IgD-negative memory B cell (primary cell): ENCODE measurements around the gene NLGN1. TPM values are rescaled to one million over a fixed set of nuclear protein-coding genes. Genes with fewer than 3 reads are reported as not detected.
"Not testable (repeated sequence)": the region's sequence is repeated elsewhere in the genome, so short reads cannot be mapped to it uniquely, and the experiment has no call there.

Experiments
- H3K27ac Mint-ChIP-seq, 3 donors: one replicate each; pipeline ENCODE4 v1.8.0; 2020 to 2022; ENCODE audit warnings: mild to moderate bottlenecking in 3 of 3, mixed read lengths in 3 of 3, moderate library complexity in 1 of 3
- H3K27me3 Mint-ChIP-seq: one replicate; pipeline ENCODE4 v1.8.0; 2021; ENCODE audit warnings: mixed read lengths
- H3K36me3 Mint-ChIP-seq: one replicate; pipeline ENCODE4 v1.8.0; 2020; ENCODE audit warnings: mild to moderate bottlenecking, mixed read lengths
- H3K4me1 Mint-ChIP-seq, 3 donors: one replicate each; pipeline ENCODE4 v1.8.0; 2020 to 2022; ENCODE audit warnings: mixed read lengths in 3 of 3, mild to moderate bottlenecking in 1 of 3
- H3K4me3 Mint-ChIP-seq, 4 donors: one replicate each; pipeline ENCODE4 v1.8.0; 2020 to 2022; ENCODE audit warnings: mild to moderate bottlenecking in 4 of 4, mixed read lengths in 4 of 4, moderate library complexity in 3 of 4
- H3K9me3 Mint-ChIP-seq, 3 donors: one replicate each; pipeline ENCODE4 v1.8.0; 2020 to 2021; ENCODE audit warnings: mixed read lengths in 3 of 3, mild to moderate bottlenecking in 1 of 3
- polyA plus RNA-seq: library from polyadenylated mRNA; unstranded; fragments of 300-500 nt; fragmentation: Illumina TruSeq; gene quantifications from one replicate; pipeline ENCODE4 v1.2.3, GENCODE V29; 2021

Gene NLGN1
- polyA plus RNA-seq: not detected

DNA sequence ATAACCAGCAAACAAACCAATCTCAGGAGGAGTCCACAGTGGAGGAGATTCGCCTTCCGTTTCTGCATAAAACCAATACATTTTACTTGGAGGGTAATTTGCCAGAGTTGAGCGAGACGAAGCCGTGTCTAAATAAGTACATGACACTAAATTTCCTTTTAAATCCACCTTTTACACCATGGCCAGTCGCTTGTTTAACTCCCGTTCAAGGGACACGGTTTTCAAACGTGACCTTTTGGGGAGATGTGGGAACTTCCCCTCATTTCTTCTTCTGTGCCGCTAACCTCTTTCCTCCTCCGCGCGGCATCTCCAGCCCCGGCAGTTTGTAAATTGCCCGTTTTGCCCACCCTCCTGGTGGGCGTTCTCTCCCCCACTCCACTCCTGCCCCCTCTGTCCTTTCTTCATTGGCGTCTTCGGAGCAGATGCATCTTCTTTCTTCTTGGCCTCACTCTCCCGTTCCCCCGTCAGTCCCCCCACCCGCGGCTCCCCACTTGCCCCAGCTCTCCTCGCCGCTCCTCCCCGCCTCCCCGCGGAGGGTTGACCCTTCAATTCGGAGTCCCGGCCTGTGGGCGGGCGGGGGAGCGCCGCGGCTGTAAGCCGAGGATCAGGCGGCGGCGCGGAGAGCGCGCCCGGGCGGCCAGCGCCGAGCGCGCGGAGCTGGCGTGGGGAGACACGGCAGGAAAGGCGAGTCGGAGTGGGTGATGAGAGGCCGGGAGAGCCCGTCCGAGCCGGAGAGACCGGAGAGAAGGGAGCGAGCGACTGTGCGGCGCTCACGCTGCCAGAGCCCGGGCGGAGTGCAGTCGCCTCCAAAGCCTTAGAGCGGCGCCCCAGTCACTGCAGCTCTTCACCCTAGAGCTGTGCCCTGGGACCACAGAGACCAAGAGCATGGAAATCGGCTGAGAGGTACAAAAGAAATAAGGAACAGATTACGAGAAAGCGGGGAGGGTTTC lies at the start of gene NLGN1:
Gene NLGN1 (plus strand): TSS at position 584 of the 950 bp plus-strand sequence.
- Mint-ChIP-seq H3K36me3 (no peaks in the 10 kb centered on the region), H3K27me3 (peaks cover 45% of the 10 kb centered on the region), H3K27ac (peak within 1 kb of the TSS in 2 of 3 donors; percentile 57 to 59), H3K4me3 (peak within 1 kb of the TSS in 2 of 4 donors; percentile 71 to 86), H3K9me3 (peaks cover 2 to 10% (median 5%) of the 10 kb centered on the region in 3 donors), H3K4me1 (peaks cover 6 to 17% (median 10%) of the 10 kb centered on the region in 3 donors)

DNA sequence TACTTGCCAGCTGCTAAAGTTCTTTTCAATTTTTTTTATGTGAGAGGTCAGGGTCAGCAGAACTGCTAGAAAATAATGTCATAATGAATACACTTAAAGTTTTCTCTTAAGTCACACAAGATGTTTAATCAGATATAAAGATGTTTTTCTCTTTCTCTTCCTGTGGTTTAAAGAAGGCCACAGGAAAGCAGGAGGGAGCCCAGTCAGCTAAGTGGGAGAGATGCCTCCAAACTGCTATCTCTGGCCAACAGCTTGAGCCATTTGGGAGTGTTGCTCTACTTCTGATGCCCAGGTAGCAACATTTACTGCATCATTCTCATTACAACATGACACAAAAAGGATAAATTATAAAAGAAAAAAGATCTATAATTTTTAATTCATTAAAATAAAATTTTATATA lies 45.7 kb upstream of the NLGN1 start:
- H3K4me3 Mint-ChIP-seq: no peak overlapping the region

DNA sequence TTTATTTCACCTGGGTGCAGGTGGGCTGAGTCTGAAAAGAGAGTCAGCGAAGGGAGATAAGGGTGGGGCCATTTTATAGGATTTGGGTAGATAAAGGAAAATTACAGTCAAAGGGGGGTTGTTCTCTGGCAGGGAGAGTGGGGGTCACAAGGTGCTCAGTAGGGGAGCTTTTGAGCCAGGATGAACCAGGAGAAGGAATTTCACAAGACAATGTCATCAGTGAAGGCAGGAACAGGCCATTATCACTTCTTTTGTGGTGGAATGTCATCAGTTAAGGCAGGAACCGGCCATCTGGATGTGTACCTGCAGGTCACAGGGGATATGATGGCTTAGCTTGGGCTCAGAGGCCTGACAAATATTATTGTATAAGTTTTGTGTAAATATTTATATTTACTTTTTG lies 44.4 kb upstream of the NLGN1 start:
- H3K9me3 Mint-ChIP-seq: peaks cover 0 to 18% (median 2%) of the 10 kb centered on the region in 3 donors
- H3K27me3 Mint-ChIP-seq, H3K4me3 Mint-ChIP-seq, H3K4me1 Mint-ChIP-seq, H3K27ac Mint-ChIP-seq, H3K36me3 Mint-ChIP-seq: not testable (repeated sequence)

More for the DNA sequence above, 45.7 kb upstream of the NLGN1 start:
- Mint-ChIP-seq H3K36me3 (no peaks in the 10 kb centered on the region), H3K27me3 (no peaks in the 10 kb centered on the region), H3K27ac (no peak overlapping the region), H3K4me1 (no peaks in the 10 kb centered on the region), H3K9me3 (peaks cover 4 to 21% (median 4%) of the 10 kb centered on the region in 3 donors)

DNA sequence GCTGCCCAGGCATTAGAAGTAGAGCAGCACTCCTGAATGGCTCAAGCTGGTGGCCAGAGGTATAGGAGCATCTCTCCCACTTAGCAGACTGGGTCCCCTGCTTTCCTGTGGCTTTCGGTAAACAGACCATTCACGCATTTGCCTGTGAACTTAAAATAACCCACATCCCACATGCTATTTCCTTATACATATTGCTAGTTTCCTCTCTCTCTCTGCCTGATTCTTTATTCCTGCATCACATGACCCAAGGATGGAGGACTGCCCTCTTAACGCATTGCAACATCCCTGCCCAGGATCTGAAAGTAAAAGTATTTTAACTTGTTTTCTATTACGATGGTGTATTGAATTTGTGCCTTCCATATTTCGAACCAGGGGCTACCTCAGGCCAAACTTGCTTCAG lies 43.4 kb upstream of the NLGN1 start:
- Mint-ChIP-seq H3K4me1 (no peaks in the 10 kb centered on the region), H3K27ac (no peak overlapping the region), H3K9me3 (peaks cover 0 to 18% (median 0%) of the 10 kb centered on the region in 3 donors), H3K27me3 (no peaks in the 10 kb centered on the region), H3K36me3 (no peaks in the 10 kb centered on the region), H3K4me3 (no peak overlapping the region)

DNA sequence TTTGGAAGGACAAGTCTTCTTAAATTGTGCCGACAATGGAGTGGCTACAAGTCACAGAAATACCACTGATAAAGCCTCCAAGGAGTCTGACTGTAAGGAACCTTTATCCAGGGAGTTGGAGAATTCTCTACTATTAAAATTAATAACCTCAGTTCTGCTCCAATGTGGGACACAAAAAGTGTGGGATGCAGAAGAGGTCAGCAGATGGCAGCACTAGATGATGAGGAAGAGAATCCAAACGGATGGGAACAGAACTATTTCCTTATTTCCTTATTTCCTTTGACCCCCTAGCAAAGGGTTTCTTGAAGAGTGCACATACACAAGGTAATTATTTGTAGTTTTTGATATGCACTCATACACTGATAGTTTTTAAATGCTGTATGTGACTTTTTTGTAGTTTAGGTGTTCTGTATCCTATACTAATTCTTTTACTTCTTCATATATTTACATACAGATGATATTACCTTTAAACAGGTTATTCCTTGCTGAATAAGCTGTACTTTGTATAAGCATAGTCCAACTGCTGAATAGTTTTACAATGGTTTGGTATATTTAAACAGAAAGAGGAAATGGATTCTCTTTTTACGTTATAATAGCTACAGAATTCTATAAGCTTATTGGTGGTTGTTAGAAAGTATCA lies 25.6 kb upstream of the NLGN1 start:
- Mint-ChIP-seq H3K4me1 (peaks cover 0 to 1% (median 0%) of the 10 kb centered on the region in 3 donors), H3K4me3 (no peak overlapping the region), H3K27ac (no peak overlapping the region), H3K27me3 (no peaks in the 10 kb centered on the region), H3K9me3 (no peaks in the 10 kb centered on the region), H3K36me3 (no peaks in the 10 kb centered on the region)

DNA sequence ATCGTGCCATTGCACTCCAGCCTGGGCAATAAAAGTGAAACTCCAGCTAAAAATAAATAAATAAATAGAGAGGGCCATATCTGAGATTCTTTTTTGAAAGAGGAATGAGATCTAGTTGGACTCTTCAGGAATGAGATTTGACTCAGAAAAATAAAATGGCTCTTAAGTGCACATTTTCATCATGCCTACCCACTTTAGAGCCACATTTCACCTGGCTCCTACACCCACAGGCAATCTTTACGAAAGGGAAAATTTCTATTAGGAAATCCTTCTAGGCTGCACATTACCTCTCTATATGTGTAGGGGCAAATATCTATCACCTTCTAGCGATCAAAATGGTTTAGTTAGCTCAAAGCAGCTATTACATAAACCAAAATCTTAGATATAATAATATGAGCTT lies 16.9 kb upstream of the NLGN1 start:
- Mint-ChIP-seq H3K4me1 (no peaks in the 10 kb centered on the region), H3K27me3 (peaks cover 2% of the 10 kb centered on the region), H3K27ac (no peak overlapping the region), H3K9me3 (peaks cover 0 to 4% (median 1%) of the 10 kb centered on the region in 3 donors), H3K4me3 (no peak overlapping the region), H3K36me3 (no peaks in the 10 kb centered on the region)

DNA sequence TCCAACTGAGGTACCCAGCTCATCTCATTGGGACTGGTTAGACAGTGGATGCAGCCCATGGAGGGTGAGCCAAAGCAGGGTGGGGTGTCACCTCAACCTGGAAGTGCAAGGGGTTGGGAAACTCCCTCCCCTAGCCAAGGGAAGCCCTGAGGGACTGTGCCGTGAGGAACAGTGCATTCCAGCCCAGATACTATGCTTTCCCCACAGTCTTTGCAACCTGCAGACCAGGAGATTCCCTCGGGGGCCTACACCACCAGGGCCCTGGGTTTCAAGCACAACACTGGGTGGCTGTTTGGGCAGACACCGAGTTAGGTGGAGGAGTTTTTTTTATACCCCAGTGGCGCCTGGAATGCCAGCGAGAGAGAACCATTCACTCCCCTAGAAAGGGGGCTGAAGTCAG lies 15.6 kb upstream of the NLGN1 start:
- not testable (repeated sequence) for H3K36me3 Mint-ChIP-seq

DNA sequence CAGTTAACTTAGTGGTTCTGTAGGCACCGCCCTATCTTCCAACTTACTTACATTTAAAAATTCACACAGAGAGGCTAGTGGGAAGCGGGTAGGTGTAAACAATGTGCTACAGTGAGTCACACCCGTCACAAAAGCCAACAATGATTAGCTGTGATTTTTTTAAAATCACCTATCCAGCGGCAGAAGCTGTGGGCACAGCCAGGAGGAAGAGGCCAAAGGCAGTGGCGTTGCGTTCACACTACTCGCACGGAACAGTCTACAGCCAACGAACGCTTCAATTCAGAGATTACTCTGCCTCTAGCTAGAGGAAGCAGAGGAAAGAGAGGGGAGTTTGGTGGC lies 2.5 kb upstream of the NLGN1 start:
- Mint-ChIP-seq H3K9me3 (peaks cover 0 to 14% (median 3%) of the 10 kb centered on the region in 3 donors), H3K27me3 (peaks cover 45% of the 10 kb centered on the region), H3K4me3 (peak overlapping the region in 3 of 4 donors; percentile 45 to 81 (median 55)), H3K4me1 (peaks cover 6 to 17% (median 10%) of the 10 kb centered on the region in 3 donors), H3K27ac (no peak overlapping the region), H3K36me3 (no peaks in the 10 kb centered on the region)

More for the DNA sequence above, 15.6 kb upstream of the NLGN1 start:
- H3K4me3 Mint-ChIP-seq, H3K27me3 Mint-ChIP-seq, H3K4me1 Mint-ChIP-seq, H3K9me3 Mint-ChIP-seq, H3K27ac Mint-ChIP-seq: not testable (repeated sequence)

DNA sequence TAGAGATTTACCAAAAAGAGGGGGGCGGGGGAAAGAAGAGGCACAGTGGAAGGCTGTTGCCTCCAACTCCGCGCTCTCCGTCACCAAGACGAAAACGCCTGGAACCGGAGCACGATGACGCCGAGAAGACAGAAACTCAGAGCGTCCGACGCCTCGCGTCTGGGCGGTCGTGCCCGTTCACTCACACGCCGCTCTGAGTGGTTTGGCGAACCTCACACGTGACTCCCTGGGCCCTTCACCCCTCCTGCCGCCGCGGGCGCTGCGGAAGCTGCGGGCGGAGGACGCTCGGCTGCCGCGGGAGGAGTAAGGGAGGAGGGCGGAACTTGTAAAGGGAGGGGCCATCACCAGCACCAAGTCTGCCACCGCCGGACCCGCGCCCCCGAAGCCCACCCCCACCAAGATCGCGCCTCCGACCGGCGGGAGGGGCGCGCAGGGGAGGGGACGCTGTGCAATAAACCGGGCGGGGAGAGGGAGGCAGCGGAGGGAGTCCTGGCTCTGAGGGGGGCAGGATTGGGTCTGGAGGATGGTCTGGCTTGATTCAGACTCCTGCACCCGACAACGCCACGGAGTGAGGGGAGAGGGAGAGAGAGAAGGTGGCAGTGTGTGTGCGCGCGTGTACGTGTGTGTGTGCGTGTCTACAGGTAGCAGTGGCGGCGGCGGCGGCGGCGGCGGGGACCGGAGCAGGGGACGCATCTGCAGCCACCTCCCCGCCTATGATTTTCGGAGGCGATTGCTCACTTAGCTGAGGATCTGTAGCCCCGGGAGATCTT lies 1.9 kb upstream of the NLGN1 start:
- Mint-ChIP-seq H3K4me1 (peaks cover 6 to 17% (median 10%) of the 10 kb centered on the region in 3 donors), H3K36me3 (no peaks in the 10 kb centered on the region), H3K9me3 (peaks cover 2 to 14% (median 5%) of the 10 kb centered on the region in 3 donors), H3K27ac (no peak overlapping the region), H3K27me3 (peaks cover 45% of the 10 kb centered on the region), H3K4me3 (peak overlapping the region; percentile 55 to 83 (median 70))

DNA sequence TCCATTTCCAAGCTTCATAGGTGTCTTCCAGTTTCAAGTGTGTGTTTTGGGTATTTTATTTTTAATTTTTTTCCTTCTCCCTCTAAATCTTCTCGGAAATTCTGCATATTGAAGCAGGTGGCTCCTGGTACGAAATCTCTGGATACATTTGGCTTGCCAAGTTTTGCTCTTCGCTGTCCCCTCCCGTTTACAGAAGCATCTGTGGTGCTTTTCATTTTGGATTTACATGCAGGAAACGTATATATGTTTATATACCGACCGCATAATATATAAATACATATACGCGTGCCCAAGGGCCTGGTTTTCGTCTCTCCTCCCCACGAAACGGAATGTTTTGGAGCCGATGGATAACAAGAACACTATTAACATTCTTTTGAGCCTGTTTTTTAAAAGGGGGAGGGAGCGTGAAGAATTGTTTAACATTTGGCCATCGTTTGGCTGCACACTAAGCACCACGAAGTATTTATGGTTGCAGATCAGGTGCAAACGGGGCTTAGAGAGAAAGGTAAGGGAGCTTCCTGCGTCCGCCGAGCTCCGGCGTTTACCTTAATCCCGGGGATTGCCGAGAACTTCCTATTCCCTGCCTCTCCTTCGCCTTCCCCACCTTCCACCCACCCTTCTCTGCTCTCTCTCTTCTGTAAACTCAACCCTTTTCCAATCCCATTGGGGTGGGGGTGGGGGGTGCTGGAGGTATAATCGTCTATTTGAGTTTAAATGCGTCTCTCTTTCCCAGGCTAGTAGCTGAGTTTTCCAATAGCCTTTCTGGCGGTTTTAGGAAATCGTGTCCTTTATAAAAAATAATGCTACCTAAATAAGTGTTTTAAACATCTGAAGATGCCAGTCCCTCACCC lies 1.1 kb upstream of the NLGN1 start:
- H3K36me3 Mint-ChIP-seq: no peaks in the 10 kb centered on the region
- H3K4me1 Mint-ChIP-seq: peaks cover 6 to 17% (median 10%) of the 10 kb centered on the region in 3 donors
- peak overlapping the region; percentile 64 to 83 (median 73) for H3K4me3 Mint-ChIP-seq
- H3K27me3 Mint-ChIP-seq: peaks cover 45% of the 10 kb centered on the region
- H3K9me3 Mint-ChIP-seq: peaks cover 2 to 10% (median 5%) of the 10 kb centered on the region in 3 donors
- H3K27ac Mint-ChIP-seq: peak overlapping the region in 1 of 3 donors; percentile 35

DNA sequence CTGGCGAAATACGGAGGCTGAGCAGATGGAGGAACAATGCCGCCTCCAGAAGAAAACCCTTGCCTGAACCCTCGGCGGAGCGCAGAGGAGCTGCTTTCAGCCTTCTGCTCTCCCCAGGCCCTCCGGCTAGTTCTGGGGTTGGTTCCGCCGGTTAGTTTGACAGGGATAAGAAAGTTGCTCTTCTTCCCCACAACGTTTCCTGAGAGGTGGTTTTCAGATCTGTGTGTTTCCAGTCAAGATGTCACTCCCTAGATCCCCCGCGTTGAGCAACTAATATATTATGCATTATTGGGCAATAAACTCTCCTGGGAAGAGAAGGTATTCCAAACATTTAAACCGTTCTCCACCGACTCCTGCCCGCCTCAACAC lies 551 bp downstream of the NLGN1 start:
- Mint-ChIP-seq H3K27ac (peak overlapping the region in 2 of 3 donors; percentile 57 to 59), H3K4me3 (peak overlapping the region in 1 of 4 donors; percentile 5), H3K27me3 (peaks cover 43% of the 10 kb centered on the region), H3K4me1 (peaks cover 6 to 17% (median 10%) of the 10 kb centered on the region in 3 donors), H3K9me3 (peaks cover 2 to 10% (median 5%) of the 10 kb centered on the region in 3 donors), H3K36me3 (no peaks in the 10 kb centered on the region)

DNA sequence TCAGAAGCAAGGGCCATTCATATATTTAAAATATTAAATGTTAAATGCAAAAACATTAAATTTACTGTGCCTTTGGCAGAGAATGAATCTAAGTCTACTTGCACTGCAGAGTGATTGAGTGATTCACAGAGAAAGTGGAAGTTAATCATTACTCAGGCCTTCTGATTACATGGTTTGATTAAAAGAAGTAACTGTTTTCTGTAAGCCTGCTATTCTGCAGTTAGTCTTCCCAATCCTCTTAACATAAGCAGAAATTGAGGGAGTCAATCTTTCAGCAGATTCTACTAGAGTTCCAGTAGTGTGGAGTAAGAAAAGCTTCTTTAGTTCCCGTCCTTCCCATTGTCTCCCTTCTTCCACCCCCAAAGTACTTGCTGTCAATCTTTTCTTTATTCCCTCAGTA lies 1.5 kb downstream of the NLGN1 start:
- H3K4me3 Mint-ChIP-seq: no peak overlapping the region
- peaks cover 39% of the 10 kb centered on the region for H3K27me3 Mint-ChIP-seq
- no peaks in the 10 kb centered on the region for H3K36me3 Mint-ChIP-seq
- peaks cover 2 to 6% (median 5%) of the 10 kb centered on the region in 3 donors for H3K9me3 Mint-ChIP-seq
- H3K4me1 Mint-ChIP-seq: peaks cover 6 to 17% (median 10%) of the 10 kb centered on the region in 3 donors
- no peak overlapping the region for H3K27ac Mint-ChIP-seq

DNA sequence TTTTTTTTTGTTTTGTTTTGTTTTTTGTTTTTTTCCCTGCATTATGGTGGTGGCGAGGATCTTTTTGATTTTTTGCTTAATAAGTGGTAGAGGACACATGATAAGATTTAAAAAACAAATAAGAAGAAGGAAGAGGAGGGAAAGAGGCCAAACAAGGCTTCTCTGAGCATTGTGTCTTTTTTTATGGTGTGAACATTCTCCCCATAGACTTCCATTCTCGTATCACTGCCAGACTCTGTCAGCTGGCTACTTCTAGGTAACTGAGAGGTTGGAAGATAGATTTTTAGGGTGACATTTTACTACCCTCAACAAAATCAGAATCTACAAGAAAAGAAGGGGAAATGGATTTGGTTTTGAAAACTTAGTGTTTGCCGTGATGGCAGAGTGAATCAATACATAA lies 3.8 kb downstream of the NLGN1 start:
- Mint-ChIP-seq H3K27ac (no peak overlapping the region), H3K9me3 (peaks cover 2 to 6% (median 5%) of the 10 kb centered on the region in 3 donors), H3K4me1 (peaks cover under 1 to 6% (median 2%) of the 10 kb centered on the region in 3 donors), H3K4me3 (no peak overlapping the region), H3K36me3 (no peaks in the 10 kb centered on the region), H3K27me3 (peaks cover 24% of the 10 kb centered on the region)

DNA sequence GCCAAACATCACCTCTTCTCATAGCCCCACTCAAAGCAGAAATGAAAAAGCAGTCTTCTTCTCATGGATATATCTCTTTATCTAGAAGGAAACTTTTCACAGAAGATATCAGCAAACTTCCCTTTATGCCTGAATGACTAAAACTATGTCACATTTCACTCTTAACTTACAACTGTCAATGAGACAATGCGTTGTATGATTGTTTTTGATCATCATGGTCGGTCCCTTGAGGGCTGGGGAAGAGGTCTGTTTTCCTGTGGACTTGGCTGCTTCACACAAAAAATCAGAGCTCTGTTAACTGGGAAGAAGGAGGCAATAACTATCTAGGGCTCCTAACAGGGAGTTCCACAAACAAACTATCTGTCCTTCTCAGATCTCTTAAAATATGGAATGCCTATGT lies 5.1 kb downstream of the NLGN1 start:
- Mint-ChIP-seq H3K27ac (no peak overlapping the region), H3K4me1 (peaks cover 0 to 2% (median 0%) of the 10 kb centered on the region in 3 donors), H3K27me3 (peaks cover 14% of the 10 kb centered on the region), H3K9me3 (peaks cover 2 to 6% (median 5%) of the 10 kb centered on the region in 3 donors), H3K36me3 (no peaks in the 10 kb centered on the region), H3K4me3 (no peak overlapping the region)
